HG02759 (cell line): Measurements from ENCODE around the gene LPAR2.

Experiments
- ATAC-seq: cut with Tn5 transposase; IDR thresholded peaks from one replicate; pipeline ENCODE4 v1.9.1; 2021; ENCODE audit warnings: mild to moderate bottlenecking, moderate library complexity; ENCODE audit not compliant: unreplicated experiment

LPAR2 gene

DNA sequence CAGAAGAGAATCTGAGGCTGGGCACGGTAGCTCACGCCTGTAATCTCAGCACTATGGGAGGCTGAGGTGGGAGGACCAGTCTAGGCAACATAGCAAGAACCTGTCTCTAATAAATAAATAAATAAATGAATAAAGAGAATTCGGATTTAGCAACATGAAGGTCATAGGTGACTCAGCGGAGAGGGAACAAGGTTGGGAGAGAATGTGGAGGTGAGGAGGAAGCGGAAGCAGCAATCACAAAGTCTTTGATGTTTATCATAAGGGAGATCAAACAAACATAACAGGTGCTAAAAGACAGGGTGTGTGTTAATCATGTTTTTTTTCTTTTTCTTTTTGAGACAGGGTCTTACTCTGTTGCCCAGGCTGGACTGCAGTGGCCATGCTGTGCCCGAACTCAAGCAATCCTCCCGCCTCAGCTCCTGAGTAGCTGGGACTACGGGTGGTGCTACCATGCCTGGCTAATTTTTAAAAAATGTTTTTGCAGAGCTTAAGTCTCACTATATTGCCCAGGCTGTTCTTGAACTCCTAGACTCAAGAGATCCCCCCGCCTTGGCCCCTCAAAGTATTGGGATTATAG, 25.8 kb downstream of the LPAR2 start:
- ATAC-seq = no peak

DNA sequence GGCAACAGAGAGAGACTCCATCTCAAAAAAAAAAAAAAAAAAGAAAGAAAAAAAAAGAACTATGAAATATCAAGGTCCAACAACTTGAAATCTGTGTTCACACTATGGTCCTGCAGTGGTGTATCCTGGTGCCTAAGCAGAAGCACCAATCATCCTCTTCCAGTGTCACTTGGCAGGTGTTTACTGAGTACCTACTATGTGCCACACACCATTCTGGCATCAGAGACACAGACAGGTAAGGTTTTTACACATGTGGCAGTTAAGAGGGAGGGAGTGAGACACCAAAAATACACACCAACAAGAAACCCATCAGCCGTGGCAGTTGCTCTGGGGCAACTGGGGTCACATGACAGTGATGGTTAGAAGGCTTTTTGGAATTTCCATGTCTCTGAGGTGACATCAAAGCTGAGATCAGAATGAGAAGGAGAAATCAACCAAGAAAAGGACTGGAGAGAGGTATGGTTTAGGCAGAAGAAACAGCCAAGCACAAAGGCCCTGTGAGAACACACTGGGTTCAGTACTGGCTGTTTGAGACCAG, 27.2 kb downstream of the LPAR2 start:
- ATAC-seq = no peak

DNA sequence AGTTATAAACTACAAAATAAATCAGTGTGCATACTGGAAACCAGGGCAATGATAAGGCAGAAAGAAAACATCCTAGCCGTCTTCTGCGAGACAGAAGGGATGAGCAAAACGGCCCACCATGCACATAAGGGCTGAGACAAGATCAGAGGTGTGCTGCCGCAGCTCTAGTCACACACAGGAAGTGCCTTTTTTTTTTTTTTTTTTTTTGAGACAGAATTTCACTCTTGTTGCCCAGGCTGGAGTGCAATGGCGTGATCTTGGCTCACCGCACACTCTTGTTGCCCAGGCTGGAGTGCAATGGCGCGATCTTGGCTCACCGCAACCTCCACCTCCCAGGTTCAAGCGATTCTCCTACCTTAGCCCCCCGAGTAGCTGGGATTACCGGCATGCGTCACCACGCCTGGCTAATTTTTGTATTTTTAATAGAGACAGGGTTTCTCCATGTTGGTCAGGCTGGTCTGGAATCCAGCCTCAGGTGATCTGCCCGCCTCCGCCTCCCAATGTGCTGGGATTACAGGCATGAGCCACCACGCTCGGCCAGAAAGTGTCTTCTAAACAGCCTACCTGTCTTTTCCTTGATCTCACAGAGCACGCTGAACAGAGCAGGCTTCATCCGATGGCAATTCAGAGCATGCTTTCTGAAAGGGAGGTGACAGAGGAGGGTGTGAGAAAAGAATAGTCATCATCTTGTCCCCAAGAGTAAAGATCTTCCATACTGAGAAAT, 29.1 kb downstream of the LPAR2 start:
- peak; percentile 26 for ATAC-seq

DNA sequence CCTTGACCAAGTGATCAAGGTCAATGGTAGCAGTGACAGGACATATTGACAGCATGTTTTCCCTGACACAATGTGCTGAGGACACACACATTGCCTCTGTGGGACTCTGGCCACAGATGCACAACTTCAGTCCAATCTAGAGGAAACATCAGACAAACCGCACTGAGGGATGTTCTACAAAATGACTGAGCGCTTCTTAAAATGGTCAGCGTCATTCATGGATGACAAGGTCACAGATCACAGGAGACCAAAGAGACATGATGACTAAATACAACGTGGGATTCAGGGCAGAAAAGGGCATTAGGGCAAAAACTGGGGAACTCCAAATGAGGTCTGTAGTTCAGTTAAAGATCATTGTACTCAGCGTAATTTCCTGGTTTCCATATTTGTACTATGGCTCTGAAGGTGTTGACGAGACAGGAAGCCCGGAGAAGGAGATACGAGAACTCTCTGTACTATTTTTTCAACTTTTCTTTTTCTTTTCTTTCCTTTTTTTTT, 30.2 kb downstream of the LPAR2 start:
- ATAC-seq = peak; percentile 70

DNA sequence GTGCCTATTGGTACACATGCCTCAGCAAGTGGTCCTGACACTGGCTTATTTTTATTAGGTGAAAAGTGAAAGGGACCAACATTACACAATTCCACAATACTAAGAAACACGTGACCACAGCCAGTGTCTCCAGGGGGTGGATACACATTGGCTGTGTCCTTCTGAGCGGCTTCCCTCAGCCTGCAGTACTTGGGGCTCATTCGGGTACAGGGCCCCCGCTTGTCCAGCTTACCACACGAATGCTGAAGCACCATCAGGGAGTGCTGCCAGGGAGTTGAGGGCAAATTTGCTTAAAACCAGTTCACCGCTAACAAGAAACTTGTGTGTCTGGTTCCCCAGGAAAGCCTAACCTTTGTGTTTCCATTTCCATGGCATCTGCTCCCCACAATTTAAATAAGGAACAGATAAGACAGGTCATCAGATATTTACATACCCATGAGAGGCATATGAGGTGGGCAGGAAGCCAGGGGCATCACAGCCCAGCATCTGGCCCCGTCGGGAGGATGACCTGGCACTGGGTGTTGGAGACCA, 32.8 kb downstream of the LPAR2 start:
- ATAC-seq = no peak

DNA sequence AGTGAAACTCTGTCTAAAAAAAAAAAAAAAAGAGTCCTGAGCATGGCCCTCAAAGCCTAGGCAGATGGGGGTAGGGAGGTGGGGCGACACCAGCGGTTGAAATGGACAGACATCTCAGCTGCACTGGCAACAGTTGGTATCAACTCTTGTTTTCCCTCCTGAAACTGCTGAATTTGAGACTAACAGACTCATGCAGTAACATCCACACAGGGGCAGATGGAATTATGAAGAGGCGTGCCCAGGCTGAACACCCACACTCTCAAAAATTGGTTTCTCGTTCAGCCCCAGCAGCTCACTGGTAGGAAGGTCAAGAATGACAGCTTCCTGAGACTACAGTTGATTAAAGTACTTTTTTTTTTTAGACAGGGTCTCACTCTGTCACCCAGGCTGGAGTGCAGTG, 33.6 kb downstream of the LPAR2 start:
- ATAC-seq = no peak

DNA sequence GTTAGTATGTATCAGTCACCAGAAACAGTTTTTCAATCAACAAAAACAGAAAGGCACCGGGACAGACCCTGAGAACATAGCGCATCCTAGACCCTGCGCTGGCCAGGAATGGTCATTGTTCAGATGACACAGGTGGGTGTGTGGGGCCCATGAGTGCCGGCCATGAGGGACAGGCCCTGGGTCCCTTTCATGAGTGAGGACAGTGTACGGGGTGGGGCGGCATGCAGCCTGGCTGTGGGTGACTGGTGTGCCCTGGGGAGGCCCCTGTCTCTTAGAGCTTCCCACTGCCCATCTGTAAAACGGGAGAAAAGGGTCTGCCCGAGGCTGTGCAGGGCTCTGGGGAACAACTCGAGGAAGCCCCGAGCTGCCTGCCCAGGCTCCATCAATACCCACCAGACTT, 35.3 kb downstream of the LPAR2 start:
- no peak for ATAC-seq

DNA sequence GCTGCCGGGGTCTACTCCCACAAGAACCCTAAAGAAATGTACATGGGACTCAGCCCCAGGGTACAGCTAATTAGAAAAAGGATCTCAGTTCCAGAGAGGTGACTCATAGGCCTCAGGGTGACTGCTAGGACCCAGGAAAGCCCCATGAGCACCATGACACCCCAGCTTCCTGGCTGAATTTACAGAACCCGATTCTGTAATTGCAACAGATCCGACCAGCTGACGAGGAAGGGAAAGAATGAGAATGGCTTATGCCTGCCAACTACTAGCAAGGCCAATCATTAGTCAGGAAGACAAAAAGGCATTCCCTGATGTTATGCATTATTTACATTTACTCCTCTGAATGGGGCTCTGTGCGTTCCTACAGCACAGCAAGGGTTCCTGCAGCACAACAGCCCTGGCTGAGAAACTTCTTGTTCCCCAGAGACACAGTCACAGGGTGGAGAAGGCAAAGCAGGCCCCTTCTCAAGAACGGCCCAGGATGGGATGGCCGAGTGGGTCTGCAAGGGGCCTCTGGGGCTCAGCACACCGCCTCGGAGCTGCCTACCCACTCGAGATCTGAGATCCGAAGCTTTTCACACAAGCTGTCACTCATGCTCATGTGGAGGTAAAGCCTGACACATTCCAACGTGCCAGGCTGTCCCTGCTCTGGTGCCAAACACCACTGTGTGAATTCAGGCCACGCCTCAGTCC, 36.7 kb downstream of the LPAR2 start:
- ATAC-seq = peak; percentile 85

DNA sequence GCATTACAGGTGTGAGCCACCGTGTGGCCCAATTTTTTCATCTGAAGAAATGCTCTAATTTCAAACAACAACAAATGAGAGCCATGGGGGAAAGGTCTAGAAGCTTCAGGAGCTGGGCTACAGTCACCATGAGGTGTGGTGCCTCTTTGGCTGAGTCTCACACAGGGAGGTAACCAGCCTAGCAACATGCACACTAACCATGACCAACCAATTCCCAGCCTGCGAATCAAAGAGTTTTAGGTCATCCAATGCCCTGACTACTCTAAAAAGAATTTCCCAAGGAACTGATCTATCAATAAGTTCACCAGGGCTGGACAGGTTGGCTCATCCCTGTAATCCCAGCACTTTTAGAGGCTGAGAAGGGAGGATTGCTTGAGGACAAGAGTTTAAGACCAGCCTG, 39.5 kb downstream of the LPAR2 start:
- ATAC-seq = no peak

DNA sequence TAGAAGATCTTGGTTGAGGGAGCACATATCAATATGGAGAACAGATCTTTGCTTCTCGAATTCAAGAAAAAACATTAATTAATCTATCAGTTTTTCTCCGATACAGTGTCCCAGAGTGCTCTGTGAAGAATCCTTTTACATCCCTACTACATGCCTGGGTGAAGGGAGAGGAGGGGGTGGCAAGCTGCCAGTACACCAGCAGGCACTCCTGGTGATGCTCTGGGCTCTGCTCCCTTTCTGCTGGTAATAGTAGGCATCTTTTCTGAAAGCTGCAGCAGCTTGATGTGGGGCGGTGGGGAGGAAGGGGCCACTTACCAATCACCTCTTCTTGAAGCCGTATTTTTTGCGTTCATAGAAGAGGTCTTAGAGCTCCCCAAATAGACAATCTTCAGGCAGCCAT, 40.2 kb downstream of the LPAR2 start:
- no peak for ATAC-seq

DNA sequence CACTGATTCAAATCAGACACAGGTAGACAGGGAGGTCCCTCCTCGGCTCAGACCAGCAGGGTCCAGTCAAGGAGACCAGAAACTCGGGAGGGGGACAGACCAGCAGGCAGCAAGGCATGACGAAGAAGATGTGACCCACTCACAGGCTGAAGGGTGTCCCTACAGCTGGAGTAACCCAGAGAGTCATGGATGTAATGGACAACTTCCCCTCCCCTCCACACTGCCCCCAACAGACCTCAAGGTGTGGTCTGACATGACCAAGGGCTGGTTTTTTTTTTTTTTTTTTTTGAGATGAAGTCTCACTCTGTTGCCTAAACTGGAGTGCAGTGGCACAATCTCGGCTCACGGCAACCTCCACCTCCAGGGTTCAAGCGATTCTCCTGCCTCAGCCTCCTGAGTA, 43.7 kb downstream of the LPAR2 start:
- no peak for ATAC-seq

DNA sequence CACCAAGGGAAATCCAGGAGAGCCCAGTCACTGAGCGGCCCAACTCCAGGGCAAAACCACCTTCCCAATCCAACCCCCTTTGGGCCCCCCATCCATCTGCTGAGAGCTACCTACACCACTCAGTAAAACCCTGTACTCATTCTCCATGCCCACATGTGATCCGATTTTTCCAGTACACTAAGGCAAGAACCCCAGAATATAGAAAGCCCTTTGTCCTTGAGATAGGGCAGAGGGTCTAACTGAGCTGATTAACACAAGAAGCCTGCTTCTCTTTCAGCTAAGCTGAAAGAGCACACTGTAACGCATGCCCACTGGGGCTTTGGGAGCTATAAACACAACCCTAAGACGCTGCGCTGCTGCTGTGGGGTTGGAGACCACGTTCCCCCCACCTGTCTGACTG, 45.5 kb downstream of the LPAR2 start:
- ATAC-seq = no peak

DNA sequence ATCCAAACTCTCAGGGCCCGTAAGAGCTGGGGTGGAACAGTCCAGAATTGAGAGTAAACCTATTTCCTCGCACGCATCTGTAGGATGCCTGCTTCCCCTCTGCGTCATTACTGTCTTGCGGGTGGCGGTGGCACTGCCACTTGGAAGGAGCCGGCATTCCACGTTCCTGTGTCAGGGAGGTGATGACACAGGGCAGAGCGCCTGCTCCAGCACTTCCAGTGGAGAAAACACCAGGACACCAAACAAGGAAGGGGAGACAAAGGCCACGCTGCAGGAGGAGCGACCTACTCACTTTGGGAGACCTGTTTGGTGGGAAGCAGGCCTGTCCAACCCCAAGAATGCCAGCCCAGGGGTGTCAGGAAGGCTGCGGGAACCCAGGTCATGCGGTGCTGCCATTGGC, 46.6 kb downstream of the LPAR2 start:
- no peak for ATAC-seq

DNA sequence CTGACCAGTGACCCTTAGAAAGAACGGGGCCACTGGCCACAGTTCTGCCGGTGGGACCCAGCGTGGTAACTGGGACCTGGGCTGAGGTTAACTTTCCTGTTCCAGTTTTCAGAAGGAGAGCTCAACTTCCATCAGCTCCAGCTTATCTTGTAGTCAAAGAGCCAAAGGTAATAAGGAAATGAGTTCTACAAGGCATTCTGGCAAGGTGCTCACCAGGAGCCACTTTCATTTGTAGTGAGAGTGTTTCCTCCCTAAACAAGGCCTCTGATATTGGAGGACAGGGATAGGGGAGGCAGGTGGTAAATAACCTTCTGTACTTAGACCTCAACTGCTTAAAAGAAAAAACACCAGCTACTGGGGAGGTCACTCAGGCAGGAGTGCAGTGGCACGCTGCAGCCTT, 47.6 kb downstream of the LPAR2 start:
- no peak for ATAC-seq

DNA sequence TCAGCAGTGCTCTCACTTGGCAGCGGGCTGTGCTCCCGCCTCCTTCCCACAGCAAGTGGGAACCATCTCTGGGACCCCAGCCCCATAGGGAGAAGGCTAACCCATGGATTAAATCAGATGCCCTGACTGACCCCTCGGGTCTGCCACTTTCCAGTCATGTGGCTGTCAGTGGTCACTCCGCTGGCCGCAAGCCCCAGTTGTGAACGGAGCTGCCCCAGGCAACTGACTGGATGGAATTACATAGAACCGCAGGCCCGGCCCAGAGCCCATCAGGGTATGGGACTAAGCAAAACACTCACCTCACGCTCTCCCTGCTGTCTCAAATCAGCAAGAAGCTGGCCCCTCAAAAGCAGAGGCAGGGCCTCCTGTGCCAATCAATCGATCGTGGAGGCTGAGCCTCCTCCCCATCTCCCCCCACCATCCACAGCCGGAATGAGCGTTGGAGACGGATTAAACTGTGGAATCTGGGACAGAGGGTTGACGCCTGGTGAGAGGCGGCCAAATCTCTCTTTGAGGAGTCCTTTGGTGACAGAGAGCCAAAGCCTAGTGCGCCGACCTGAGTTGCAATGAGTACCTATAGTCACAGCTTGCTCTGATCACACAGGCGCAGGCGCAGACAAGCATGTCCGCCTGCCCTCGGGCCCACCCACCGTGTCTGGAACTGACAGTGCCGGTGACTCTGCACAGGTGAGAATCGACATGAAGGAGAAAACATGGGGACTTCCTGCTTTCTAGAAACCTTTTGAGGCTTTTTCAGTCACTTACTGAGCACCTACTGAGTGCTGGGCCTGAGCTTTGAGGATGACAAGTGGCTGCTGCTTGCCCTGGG, 48.3 kb downstream of the LPAR2 start:
- ATAC-seq = no peak

DNA sequence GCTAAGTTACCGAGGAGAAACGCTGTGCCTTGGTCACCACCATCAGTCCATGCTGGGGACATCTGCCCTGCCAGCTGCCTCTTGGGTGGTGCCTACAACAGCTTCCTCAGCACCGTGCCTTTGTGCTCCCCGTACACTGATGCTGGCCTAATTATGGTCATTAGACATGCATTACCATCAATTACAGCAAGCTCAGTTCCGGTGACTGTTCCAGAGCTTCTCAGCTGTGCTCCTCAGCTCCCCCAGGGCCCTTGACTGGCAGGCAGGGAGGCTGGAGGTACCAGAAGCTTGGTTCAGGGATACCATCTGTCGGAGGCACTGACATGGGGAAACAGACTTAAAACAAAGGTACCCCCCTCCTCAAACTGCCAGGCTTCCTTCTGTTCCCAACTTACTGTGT, 49.8 kb downstream of the LPAR2 start:
- no peak for ATAC-seq

DNA sequence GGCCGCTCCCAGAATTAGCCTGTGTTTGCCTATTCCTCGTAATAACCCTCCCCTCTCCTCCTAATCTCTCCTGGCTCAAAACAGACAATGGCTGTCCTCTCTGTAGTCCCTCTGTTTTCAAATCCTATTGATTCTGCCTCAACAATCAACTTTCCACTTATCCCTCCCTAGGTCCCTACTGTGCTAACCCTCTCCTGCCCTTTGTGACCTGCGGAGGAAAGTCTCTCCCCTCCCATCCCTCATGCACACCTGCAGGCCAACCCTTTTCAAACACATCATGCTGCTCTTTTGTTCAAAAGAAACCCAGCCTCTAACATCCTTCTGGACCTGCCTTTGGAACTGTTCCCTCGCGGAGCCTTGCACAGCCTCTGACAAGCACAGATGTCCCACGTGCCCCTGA, 52.6 kb downstream of the LPAR2 start:
- no peak for ATAC-seq
